Fibroblast of lung (primary cell): ENCODE measurements around the gene SRSF5.

Source experiments
- CTCF ChIP-seq, 2 donors: IDR thresholded peaks in 1 of 2; conservative IDR thresholded peaks in 1 of 2; 1 replicate in 1 of 2; 2 replicates in 1 of 2; pipeline ENCODE4 v1.5.1; 2011 to 2012; ENCODE audit warnings: low read length in 2 of 2, control low read depth in 1 of 2, inconsistent platforms in 1 of 2, low read depth in 1 of 2, mild to moderate bottlenecking in 1 of 2
- EZH2 ChIP-seq: IDR thresholded peaks from 2 replicates; pipeline ENCODE4 v1.5.1; 2012; ENCODE audit warnings: low read length, control low read depth, mild to moderate bottlenecking; ENCODE audit errors: missing control alignments

- no peak for TF ChIP-seq CTCF (conservative IDR thresholded peaks at IDR 0.05 in 1 of 2, IDR thresholded peaks at IDR 0.05 in 1 of 2; ENCODE audit: low read depth in 1 of 2, low read length in 2 of 2)
- TF ChIP-seq EZH2: no peak
Measured at GRCh38 chr14:69794791-69795190, 27.8 kb downstream of the SRSF5 start.
